Central memory CD4-positive, alpha-beta T cell (primary cell): ENCODE measurements around the gene TRPM2.
A peak's percentile ranks its signal among the peaks of the same experiment; 100 is the strongest.

Experiments used
- DNase-seq: peaks from one replicate; pipeline ENCODE4 v3.0.0; 2022

TRPM2 gene

DNA sequence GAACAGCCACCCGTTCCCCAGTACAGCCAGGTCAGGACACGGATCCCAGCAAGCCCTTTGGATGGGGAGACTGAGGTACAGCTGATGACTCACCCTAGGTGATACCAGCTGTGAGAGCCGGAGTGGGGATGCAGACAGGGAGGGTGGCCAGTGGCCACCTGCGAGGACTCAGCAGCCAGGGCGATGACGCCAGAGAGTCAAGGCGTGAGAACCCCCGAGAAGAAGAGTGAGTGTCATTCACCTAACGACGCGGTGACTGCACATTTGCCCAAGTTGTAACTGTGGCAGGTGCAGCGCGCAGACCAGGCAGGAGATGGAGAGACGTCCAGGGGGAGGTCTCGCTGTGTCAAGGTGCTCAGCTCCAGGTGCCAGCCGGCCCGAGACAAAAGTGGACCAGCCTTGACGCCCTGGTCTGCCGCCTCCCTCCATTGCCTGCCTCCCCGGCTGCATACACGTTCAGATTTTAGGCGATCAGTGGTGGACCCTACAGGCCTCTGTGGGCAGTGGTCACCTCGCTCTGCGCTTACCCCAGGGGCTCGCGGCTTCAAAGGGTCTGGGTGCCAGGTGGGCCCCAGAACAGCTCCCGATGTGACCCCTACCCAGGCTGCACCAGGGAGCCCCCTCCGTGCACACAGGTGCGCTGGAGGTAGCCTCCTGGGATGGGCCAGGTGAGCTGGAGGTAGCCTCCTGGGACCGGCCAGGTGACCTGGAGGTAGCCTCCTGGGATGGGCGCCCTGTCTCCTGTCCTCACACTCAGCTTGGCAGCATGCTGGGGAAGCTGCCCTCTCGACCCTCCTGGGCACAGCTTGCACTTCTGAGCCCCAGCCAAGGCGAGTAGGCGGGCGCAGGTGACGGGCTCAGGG, 113.8 kb downstream of the TRPM2 start:
- no peak for DNase-seq

GRCh38 chr21:44467859-44468195, 114.4 kb downstream of the TRPM2 start:
- DNase-seq, result no peak

GRCh38 chr21:44471341-44471740, 117.9 kb downstream of the TRPM2 start:
- DNase-seq, result no peak

- no peak for DNase-seq
These were observed 118.6 kb downstream of the TRPM2 start for GRCh38 chr21:44471996-44472395.

- DNase-seq, result no peak
These were observed 120.6 kb downstream of the TRPM2 start for GRCh38 chr21:44473915-44474555.

DNA sequence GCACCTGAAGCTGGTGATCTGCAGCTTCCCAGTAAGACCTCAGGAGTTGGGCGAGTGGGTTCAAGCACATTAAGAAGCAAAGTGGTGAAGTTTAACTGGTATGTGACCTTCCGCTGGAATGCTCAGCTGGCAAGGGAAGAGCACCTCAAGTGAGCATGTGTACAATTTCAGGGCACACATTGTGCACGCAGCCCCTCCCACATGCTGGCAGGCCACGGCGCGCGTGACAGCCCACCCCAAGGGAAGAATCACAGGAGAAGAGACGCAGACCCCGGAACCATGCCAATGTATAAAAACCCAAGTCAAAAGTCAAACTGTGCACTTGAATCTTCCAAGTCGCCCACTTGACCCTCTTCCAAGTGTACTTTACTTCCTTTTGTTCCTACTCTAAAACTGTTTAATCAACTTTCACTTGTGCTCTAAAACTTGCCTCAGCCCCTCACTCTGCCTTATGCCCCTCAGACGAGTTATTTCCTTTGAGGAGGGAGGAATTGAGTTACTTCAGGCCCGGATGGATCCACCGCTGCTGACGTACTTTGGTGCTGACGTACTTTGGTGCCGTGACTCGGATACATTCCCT, 121.9 kb downstream of the TRPM2 start:
- DNase-seq, result no peak

- no peak for DNase-seq
These were observed 123.7 kb downstream of the TRPM2 start for GRCh38 chr21:44477131-44477530.

DNA sequence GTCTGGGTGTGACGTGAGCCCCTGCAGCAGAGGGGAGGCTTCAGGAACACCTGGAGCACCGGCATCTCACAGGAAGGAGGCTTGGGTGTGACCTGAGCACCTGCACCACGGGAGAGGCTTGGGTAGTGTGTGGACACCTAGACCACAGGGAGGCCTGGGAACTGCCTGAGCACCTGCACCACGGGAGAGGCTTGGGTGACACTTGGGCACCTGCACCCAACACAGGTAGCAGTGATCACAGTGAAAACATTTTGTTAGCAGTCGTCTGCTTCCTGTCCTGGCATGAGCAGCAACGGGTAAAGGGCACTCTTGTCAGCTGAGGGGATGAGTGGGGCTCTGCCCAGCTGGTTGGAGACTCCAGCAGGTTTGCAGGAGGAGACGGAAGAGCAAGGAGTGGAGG, 124.3 kb downstream of the TRPM2 start:
- DNase-seq, result no peak

DNA sequence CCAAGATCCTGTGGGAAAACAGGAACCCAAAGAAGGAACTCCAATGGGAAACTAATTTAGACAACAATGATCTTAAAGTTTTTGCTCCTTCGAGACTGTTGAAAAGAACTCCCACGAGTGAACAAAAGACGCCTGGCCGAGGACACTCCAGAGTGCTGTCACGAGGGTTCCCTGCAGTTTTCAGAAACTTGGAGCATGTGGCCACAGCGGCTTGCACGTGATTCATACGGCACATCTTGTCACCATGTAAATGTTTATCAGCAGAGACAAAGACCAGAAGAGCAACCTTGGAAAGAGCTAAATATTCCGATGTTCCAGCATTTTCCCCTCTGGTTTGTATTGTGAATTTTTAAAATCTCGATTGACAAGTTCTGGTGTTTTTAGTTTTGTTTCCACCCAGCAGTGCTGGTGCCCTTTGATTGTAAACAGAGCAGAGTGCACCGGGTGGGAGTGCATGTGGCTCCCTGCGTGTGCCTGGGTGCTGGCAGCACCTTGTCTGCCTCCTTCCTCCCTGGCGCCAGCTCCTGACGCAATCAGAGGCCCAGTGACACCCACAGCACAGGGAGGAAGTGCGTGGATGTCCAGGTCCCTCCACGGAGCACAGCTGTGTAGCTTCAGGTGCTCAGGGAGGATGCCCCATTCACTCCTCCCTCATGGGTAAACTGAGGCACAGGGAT, 124.8 kb downstream of the TRPM2 start:
- no peak for DNase-seq

- DNase-seq, result no peak
These were observed 125.4 kb downstream of the TRPM2 start for GRCh38 chr21:44478801-44479167.

GRCh38 chr21:44479556-44480199, 126.3 kb downstream of the TRPM2 start:
- peak; percentile 26 for DNase-seq

DNA sequence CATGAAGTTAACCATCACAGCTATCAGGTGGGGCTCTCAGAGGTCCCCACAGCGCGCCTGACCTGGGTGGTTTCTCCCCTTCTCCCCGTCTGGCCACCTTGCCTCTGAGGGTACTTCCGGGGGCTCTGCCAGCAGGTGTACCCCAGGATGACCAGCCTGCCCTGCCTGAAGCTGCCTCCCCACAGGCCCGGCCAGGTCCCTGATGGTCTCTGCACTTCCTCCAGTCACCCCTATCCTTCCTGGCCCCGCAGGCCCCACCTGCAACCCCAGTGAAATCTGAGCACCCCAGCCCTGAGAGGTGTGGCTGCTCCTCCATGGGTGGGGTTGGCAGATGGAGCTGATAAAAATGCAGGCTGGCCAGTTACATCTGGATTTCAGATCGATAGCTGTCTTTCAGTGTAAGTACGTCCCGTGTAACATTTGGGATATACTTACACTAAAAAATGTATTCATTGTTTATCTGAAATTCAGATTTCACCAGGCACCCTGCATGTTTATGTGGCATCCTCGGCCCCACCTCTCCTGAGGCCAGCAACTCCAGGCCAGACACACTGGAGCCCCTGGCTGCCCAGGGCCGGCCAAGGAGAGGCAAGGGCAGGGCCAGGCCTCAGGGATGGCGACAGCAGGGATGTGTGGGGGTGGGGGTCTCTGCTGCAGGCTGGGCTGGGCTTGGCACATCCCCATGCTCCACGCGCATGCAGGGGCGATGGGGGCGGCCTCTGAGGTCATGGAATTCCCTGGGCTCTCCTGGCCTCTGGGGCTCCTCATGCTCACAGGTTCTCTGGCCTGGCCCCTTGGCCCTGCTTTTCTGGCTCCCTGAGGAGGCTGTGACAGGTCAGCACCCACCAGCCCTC, 127.0 kb downstream of the TRPM2 start:
- DNase-seq, result no peak

DNA sequence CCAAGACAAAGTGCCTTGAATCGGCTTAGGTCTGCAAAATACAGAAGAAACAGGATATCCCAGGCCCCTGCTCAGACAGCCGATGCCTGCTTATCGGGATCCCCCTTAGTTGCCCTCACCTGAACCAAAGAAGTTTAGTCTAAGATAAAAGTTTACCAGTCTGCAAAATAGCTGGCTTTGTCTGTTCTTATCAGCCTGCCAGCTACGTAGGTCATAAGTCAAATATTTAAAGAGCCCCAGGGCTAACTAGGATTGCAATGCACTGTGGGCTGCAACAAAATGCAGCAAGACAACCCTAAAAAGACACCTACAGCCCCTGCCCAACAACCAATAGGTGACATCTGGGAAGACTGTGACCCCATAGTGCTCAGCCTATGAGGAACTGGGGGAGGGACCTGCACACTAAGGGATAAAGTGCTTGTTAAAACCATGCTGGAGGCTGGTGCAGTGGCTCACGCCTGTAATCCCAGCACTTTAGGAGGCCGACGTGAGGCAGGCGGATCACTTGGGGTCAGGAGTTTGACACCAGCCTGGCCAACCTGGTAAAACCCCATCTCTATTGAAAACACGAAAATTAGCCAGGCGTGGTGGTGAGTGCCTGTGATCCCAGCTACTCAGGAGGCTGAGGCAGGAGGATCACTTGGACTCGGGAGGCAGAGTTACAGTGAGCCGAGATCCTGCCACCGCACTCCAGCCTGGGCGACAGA, 129.3 kb downstream of the TRPM2 start:
- no peak for DNase-seq

DNA sequence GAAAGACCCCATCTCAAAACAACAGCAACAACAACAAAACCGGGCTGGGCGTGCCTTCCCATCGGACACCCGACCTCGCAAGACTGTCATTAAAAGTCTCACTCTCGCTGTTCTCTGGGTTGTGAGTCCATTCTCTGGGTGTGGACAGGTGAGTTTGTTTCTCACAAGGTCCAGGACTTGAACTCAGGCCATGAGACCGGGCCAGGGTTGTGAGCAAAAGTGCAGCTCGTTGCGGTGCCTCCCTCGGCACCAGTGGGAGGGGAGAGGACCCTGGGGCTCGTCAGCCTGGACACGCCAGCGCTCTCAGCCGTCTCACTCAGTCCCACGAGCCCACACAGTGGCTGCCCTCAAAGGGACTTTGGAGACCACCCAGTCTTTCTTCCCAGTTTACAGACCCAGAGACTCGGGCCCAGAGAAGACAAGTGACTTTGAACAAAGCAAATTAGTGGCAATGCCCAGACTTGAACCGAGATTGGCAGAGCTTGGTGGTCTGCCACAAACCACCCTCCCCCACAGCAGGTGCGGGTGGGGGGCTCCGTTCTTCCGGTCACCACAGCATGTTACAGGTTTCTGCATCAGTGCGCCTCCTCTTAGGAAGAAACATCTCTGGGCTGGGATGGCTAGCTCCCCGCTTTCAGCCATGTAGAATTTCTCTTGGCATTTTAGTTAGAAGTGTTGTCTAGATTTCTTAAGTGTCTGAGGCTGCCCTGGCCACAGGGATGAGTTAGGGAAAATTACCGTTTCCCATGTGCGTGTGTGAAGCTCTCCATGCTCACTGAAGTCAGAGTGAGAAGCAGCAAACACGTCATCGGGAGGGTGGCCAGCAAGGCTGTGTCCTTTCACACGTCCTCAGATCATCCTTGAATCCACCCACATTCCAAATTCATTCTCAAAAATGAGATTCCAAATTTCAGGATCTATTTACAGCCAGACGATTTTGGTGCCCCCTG, 130.1 kb downstream of the TRPM2 start:
- DNase-seq, result no peak

- no peak for DNase-seq
These were observed 131.3 kb downstream of the TRPM2 start for GRCh38 chr21:44484498-44485253.

- peak; percentile 47 for DNase-seq
These were observed 131.9 kb downstream of the TRPM2 start for GRCh38 chr21:44485254-44485793.

DNA sequence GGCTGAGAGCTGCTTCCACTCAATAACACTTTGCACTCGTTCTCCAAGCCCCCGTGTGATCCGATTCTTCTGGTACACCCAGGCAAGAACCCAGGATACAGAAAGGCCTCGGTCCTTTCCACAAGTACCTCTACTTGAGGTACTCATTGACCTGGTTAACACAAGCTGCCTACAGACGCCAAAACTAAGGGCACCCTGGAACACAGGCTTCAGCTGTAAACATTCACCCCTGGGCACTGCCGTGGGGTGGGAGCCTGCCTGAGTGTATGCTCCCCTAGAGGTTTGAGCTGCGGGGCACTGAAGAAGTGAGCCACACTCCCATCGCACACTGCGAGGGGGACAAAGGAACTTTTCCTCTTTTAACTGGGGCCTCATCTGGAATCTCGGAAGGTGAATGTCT, 132.4 kb downstream of the TRPM2 start:
- DNase-seq, result peak; percentile 2

DNA sequence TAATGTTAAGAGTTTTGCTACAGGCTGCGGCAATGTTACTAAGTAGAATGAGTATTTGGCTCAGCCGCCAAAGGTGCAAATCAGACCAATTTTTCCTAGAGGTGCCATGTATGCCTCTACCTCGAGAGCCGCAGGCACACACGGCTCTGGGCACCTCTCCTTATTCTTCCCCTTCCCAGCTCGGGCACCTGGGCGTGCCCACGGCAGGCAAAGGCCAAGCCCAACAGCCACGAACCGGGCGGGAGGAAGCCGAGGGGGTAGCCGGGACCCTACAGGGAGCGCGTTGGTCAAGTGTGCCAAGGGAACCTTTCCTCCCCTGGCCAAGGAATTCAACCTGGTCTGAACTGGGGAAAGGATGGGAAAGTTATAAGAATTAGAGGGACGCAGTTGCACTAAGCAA, 132.9 kb downstream of the TRPM2 start:
- no peak for DNase-seq

- peak; percentile 9 for DNase-seq
These were observed 134.4 kb downstream of the TRPM2 start for GRCh38 chr21:44487831-44488230.
